OCI-LY7 (cell line): ENCODE results near the gene THAP8. TPM values are rescaled to one million over a fixed set of nuclear protein-coding genes. Genes with fewer than 3 reads are reported as not detected.

Source experiments
- BruUV-seq: library from RNA; stranded (reverse); fragments of 400-500 nt; replicated peaks from 2 replicates; lab custom pipeline; 2021; lab: Mats Ljungman, UMichigan
- CTCF ChIA-PET: fragments of 300-600 bp; sonication (Branson Sonifier 250); formaldehyde crosslinking; loops from one replicate; lab custom pipeline; 2022; ENCODE audit warnings: antibody characterized with exemption; ENCODE audit not compliant: unreplicated experiment; lab: Charles Lee
- POLR2A ChIA-PET: fragments of 300-600 bp; sonication (Branson Sonifier 250); formaldehyde crosslinking; loops from one replicate; lab custom pipeline; 2022; ENCODE audit warnings: antibody characterized with exemption; lab: Charles Lee
- DNase-seq: peaks from one replicate; pipeline ENCODE4 v3.0.0-alpha.2; 2015; ENCODE audit warnings: low spot score
- H2AFZ ChIP-seq: fragments of 200-600 bp; sonication (generic), shearing (Covaris generic); 2 replicates; pipeline ENCODE4 v1.6.1; 2014; ENCODE audit warnings: mild to moderate bottlenecking, antibody characterized with exemption, low read length, moderate library complexity
- H3K27ac ChIP-seq: fragments of 200-600 bp; sonication (generic); 2 replicates; pipeline ENCODE4 v1.5.1; 2014; ENCODE audit warnings: mixed run types, low read depth, mild to moderate bottlenecking, moderate library complexity, low read length, inconsistent platforms; ENCODE audit not compliant: poor library complexity, severe bottlenecking
- H3K36me3 ChIP-seq: fragments of 200-600 bp; sonication (generic); 2 replicates; pipeline ENCODE4 v1.6.1; 2014; ENCODE audit warnings: mild to moderate bottlenecking, antibody characterized with exemption, low read length, moderate library complexity, mixed read lengths; ENCODE audit not compliant: insufficient read depth
- H3K4me1 ChIP-seq: fragments of 200-600 bp; sonication (generic); 2 replicates; pipeline ENCODE4 v1.5.1; 2014; ENCODE audit warnings: mild to moderate bottlenecking, low read length; ENCODE audit not compliant: insufficient read depth, poor library complexity, severe bottlenecking
- H3K4me2 ChIP-seq: fragments of 200-600 bp; sonication (generic); 2 replicates; pipeline ENCODE4 v1.6.1; 2014; ENCODE audit warnings: mild to moderate bottlenecking, low read length
- H3K4me3 ChIP-seq: fragments of 200-600 bp; sonication (generic); 2 replicates; pipeline ENCODE4 v1.5.1; 2014; ENCODE audit warnings: mild to moderate bottlenecking, low read depth, low read length; ENCODE audit not compliant: poor library complexity, severe bottlenecking
- H3K79me2 ChIP-seq: fragments of 200-600 bp; sonication (generic); 2 replicates; pipeline ENCODE4 v1.6.1; 2016; ENCODE audit warnings: low read depth, mild to moderate bottlenecking, low read length, moderate library complexity, mixed read lengths; ENCODE audit not compliant: insufficient read depth
- H3K9me2 ChIP-seq: fragments of 200-600 bp; sonication (generic); 2 replicates; pipeline ENCODE4 v1.6.1; 2016; ENCODE audit warnings: mild to moderate bottlenecking, low read length, mixed read lengths; ENCODE audit not compliant: insufficient read depth
- H3K9me3 ChIP-seq: fragments of 200-600 bp; sonication (generic); 2 replicates; pipeline ENCODE4 v1.6.1; 2014; ENCODE audit warnings: mild to moderate bottlenecking, mixed run types, low read length, mixed read lengths
- H4K20me1 ChIP-seq: fragments of 200-600 bp; sonication (generic); 2 replicates; pipeline ENCODE4 v1.6.1; 2014; ENCODE audit warnings: mild to moderate bottlenecking, antibody characterized with exemption, low read length, moderate library complexity, mixed read lengths; ENCODE audit not compliant: insufficient read depth
- CTCF ChIP-seq: fragments of 200-600 bp; sonication (generic); conservative IDR thresholded peaks from 2 replicates; pipeline ENCODE4 v1.5.1; 2014; ENCODE audit warnings: mild to moderate bottlenecking, antibody characterized with exemption, low read length, moderate library complexity, mixed read lengths
- EZH2phosphoT487 ChIP-seq: fragments of 200-600 bp; sonication (generic); IDR thresholded peaks from 2 replicates; pipeline ENCODE4 v1.6.1; 2018; ENCODE audit warnings: low read depth, borderline replicate concordance, mild to moderate bottlenecking, mixed run types, antibody characterized with exemption, low read length, moderate library complexity, mixed read lengths
- intact Hi-C: fragments of 100-400 bp; cut with micrococcal nuclease; formaldehyde crosslinking; loops from one replicate; pipeline ENCODE4 v1.10.0; 2022; ENCODE audit not compliant: unreplicated experiment
- total RNA-seq, 2 experiments: library from RNA; depleted of rRNA in 1 of 2; stranded (reverse); fragments of >200 nt in 1 of 2; shearing (Covaris generic) in 1 of 2; gene quantifications; 2 replicates each; pipeline ENCODE4 v1.2.3, GENCODE V29; 2014 to 2022

Gene THAP8
- total RNA-seq, 2 experiments from 2014 or later, result 7.3 TPM

DNA sequence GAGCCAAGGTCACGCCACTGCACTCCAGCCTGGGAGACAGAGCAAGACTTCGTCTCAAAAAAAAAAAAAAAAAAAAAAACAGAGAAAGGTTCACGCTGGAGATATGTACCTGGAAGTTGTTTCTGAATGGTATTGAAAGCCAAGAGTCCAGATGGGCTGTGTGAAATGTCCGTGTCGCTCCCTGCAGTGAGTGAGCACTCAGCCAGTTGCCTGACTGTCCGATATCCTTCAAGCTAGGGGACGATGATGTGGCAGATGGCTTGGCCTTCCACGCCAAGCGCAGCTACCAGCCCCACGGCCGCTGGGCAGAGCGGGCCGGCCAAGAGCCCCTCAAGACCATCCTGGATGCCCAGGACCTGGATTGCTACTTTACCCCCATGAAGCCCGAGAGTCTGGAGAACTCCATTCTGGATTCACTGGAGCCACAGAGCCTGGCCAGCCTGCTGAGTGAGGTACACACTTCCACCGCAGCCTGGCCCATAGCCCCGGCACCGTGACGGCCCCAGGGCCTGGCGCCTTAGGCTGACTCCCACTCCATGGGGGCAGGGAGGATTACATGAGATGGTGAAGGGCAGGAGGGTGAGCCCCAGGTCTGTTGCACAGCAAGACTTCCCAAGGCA, 45.2 kb upstream of the THAP8 start:
- Histone ChIP-seq H3K9me3 (no peaks in the 10 kb centered on the region), H2AFZ (no peak overlapping the region), H3K4me2 (no peak overlapping the region), H3K4me3 (no peak overlapping the region), H3K79me2 (no peaks in the 10 kb centered on the region), H3K27ac (no peak overlapping the region), H3K4me1 (no peaks in the 10 kb centered on the region), H3K36me3 (peaks cover 93% of the 10 kb centered on the region), H3K9me2 (no peaks in the 10 kb centered on the region), H4K20me1 (no peaks in the 10 kb centered on the region)
- intact Hi-C loops, result no loop called here
- BruUV-seq, result no TSS peak
- no peak for TF ChIP-seq EZH2phosphoT487
- no peak for DNase-seq
- CTCF ChIA-PET, result no interaction called here
- POLR2A ChIA-PET, result no interaction called here

GRCh38 chr19:36097036-36097435, 43.0 kb upstream of the THAP8 start:
- no TSS peak for BruUV-seq
- no peak for DNase-seq
- ChIA-PET CTCF (no interaction called here), POLR2A (no interaction called here)
- Histone ChIP-seq H3K79me2 (no peaks in the 10 kb centered on the region), H3K4me1 (no peaks in the 10 kb centered on the region), H3K9me3 (no peaks in the 10 kb centered on the region), H2AFZ (no peak overlapping the region), H3K4me2 (no peak overlapping the region), H3K4me3 (no peak overlapping the region), H3K9me2 (no peaks in the 10 kb centered on the region), H4K20me1 (no peaks in the 10 kb centered on the region), H3K36me3 (peaks cover 93% of the 10 kb centered on the region), H3K27ac (no peak overlapping the region)
- TF ChIP-seq CTCF (no peak), EZH2phosphoT487 (no peak)
- intact Hi-C loops, result no loop called here

- Histone ChIP-seq H2AFZ (no peak overlapping the region), H3K79me2 (no peaks in the 10 kb centered on the region), H3K9me2 (no peaks in the 10 kb centered on the region), H3K27ac (no peak overlapping the region), H3K9me3 (no peaks in the 10 kb centered on the region), H3K4me2 (no peak overlapping the region), H3K4me1 (no peaks in the 10 kb centered on the region), H4K20me1 (no peaks in the 10 kb centered on the region), H3K36me3 (peaks cover 97% of the 10 kb centered on the region), H3K4me3 (no peak overlapping the region)
- ChIA-PET CTCF (no interaction called here), POLR2A (no interaction called here)
- no TSS peak for BruUV-seq
- no peak for DNase-seq
- intact Hi-C loops, result no loop called here
- TF ChIP-seq CTCF (no peak), EZH2phosphoT487 (no peak)
These were observed 39.6 kb upstream of the THAP8 start for GRCh38 chr19:36093687-36094086.
